CD1c-positive myeloid dendritic cell (primary cell): ENCODE results near the gene COL5A1.
"Not testable (repeated sequence)": the region's sequence is repeated elsewhere in the genome, so short reads cannot be mapped to it uniquely, and the experiment has no call there.

ENCODE experiments used
- DNase-seq: peaks from one replicate; pipeline ENCODE4 v3.0.0-alpha.2; 2016; ENCODE audit errors: extremely low spot score

The COL5A1 gene

DNA sequence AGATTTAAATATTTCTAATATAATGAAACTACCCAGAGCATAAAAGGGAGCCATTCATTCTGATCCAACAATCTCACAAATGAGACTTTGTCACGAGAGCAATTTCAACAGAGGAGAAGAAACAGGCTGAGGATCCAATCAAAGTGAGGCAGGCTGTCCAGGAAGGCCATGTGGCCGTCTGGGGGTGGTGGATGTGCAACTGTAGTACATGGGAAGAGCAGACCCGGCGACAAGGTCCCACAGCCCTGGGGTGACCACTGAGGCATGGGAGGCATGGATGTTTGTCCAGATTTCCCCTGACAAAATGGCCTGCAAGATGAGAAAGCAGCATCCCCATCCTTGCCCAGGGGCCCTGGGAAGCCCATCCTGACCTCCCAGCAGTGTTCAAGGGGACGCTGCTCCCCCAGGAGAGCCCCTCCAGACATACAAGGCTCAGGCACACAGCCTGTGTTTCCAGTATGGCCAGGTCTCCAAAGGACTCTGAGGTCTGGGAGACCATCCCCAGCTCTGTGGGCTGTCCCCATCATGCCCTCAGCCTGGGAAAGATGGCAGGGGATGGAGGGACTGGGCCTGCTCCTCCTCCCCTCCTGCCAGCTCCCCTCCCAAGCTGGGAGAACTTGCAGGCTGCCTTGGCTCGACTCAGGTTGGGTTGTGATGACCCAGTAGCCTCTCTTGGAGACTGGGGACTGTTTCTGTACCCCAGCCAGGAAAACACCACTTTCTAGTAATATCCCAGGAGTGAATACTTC, 211.5 kb downstream of the COL5A1 start:
- no peak for DNase-seq

DNA sequence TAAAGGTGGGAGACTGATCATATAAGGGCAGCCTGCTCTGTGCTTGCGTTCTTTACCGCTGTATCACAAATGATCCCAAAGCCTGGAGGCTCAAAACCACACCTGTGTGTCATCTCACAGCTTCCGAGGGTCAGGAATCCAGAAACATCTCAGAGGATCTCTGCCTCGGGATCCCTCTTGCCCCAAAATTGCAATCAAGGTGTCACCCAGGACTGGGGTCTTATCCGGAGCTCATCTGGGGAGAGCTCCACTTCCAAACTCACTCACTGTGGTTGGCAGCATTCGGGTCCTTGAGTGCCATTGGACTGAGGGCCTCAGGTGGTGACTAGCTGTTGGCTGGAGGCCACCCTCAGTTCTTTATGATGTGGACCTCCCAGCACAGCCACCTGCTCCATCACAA, 212.3 kb downstream of the COL5A1 start:
- no peak for DNase-seq

DNA sequence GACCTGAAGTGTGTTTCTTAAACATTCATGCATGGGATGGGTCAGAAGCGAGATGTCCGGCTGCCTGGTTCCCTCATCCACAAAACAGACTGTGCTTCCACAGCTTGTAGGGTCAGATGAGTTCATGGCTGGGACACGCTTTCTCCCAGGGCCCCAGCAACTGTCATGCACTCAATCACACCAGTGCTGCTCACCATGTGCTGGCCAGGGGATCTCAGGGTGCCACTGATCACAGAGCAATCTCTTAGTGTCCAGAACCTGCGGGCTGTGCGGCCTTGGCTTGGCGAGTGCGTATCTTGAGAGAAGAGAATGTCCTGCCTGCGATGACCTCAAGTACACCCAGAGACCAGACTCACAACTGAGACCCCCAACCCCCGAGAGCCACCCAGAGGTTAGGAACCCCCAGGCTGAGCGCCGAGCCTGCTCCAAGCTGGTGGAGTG, 213.0 kb downstream of the COL5A1 start:
- no peak for DNase-seq

DNA sequence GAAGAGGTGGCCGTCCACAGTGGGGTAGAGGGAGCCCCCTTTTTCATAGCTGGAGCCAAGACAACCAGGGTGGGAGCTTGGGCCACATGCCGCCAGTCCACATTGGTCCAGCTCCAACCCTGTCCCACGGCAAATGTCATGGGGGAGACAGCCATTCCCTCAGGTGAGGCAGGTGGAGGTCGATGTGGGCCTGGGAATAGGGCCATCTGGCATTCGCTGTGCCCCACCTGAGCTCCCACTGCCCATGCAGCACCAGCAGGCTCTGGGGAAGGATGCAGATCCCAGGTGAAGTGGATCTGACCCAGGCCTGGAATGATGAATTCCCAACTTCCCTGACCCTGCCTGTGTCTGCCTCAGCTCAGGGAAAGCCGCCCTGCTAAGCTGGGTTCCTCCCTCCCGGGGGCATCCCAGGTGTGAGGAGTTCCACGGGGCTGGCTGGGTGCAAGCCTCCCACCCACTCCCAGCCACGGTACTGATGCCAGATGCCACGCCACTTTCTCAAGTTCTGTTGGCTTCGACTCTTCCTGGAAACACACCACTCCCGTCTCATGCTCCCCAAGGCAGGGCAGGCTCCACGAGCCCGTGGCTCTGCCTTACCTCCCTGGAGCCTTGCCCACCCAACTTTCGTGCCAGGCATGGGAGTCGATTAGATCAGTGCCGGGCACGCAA, 213.8 kb downstream of the COL5A1 start:
- no peak for DNase-seq

DNA sequence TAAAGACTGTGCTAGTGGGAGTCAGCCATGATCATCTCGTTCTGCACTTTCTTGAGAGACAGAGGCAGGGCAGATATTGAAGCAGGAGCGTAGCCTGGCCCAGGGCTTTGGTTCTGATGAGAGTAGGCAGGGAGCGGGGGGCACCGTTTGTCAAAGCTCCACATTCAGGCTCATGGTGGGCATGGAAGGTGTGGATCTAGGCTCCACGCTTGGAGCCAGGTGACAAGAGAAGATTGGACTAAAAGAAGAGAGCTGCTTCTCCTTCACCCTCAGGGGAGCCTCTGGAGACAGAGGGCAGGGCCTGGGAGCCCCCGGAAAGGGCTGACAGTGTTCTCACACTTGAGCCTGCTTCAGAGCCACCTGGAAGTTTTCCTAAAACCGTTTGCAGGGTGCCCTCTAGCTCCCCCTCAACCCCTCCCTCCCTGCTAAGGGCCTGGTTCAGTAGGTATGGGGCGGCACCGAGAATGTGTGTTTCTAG, 214.3 kb downstream of the COL5A1 start:
- no peak for DNase-seq

DNA sequence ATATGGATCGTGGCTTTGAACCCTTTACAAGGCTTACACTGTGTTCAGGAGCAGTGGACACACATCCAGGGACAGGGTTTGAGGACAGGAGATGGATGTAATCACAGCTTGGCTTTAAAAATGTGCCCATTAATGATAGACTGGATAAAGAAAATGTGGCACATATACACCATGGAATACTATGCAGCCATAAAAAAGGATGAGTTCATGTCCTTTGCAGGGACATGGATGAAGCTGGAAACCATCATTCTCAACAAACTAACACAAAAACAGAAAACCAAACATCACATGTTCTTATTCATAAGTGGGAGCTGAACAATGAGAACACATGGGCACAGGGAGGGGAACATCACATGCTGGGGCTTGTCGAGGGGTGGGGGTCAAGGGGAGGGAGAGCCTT, 215.8 kb downstream of the COL5A1 start:
- not testable (repeated sequence) for DNase-seq

DNA sequence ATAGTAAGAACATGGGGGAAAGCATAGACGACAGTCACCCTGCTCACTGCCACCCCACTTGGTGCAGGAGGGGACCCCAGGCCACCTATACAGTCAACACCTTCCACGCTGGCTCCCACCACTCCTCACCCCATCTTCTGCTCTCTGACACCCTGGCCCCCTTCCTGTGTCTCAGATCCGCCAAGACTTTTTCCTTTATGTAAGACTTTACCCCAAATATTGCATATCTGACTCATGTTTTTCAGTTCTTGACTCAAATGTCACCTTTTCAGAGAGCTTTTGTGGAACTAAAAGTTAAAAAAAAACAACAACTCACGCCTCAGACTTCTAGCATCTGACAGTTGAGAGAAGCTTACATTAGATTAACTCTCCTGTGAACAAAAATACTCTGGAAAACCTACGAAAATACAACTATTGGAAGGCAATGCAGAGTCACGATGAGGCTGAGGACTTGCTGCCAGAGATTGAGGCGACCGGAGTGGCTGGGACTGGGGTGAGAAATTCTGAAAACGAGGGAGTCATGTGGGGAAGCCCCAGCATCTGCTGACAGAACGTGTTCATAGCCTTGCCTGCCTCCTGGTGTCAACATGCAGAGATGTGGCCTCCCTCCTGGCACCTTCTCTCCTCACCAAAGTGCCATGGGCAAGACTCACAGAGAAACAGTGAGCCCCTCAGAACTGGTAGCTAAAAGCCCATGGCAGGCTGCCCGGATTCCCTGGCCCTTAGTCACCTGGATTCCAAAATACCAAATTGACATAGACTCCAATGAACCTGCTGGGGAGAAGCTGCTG, 216.6 kb downstream of the COL5A1 start:
- DNase-seq, result peak; percentile 26

DNA sequence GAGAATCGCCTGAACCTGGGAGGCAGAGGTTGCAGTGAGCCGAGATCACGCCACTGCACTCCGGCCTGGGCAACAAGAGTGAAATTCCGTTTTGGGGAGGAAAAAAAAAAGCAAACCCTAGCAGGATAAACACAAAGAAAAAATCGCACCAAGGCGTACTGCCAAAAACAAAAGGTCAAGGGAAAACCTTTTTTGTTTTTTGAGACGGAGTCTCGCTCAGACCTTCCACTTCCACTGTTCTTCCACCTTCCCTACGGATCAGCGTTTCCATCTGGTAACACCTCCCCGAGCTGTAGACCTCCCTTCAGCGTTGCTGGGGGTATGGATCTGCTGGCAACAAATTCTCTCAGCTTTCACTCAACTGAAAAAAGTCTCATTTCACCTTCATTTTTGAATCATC, 218.9 kb downstream of the COL5A1 start:
- no peak for DNase-seq

DNA sequence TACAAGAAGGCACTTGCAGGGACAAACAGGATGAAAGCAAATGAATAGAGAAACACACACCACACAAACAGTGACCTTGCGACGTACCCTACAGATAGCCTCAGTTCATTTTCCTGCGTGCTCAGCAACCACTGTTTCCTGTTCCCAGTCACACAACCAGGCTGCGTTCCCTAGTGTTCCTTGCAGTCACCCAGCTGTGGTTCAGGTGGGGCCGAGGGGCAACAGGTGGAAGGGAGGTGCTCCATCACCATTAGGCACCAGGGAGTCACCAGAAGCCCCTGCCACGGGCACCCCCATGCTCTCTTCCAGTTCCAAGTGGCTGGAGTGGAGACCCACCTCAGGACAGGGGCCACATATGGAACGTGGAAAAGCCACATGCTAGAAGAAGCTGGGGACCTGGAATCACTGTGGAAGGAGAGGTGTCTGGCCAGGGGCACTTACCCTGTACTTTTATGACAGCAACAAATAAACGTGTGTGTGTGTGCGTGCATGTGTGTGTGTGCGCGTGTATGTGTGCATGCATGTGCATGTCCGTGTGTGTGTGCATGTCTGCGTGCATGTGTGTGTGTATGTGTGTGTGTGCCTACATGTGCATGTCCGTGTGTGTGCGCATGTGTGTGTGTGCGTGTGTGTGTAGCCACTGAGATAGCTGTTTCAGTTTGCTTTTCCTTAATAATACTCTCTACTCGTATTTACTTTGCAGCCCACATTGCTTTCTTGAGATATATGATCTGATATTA, 220.2 kb downstream of the COL5A1 start:
- no peak for DNase-seq

DNA sequence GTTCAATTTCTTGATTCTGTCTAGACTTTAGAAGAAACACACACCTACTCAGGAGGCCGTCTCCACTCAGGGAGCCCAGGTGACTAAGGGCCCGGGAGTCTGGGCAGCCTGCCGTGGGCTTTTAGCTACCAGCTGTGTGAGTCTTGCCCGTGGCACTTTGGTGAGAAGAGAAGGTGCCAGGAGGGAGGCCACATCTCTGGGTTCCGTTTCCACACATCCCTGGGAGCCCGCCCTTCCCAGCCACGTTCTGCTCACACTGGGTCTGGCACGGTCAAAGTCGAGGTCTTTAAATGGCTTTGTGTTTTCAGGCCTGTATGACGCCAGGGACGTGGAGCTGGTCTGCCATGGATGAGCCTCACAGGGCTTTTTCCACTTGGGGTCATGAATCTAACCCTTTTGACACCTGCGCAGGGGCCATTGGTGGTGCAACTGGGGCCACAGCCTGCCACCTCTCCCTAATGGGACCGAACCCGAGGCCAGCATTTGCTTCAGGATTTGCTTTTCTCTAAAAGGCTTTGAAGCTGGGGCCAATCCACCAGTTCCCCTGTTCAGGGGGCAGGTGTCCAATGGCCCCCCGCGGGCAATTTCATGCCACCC, 221.8 kb downstream of the COL5A1 start:
- no peak for DNase-seq

DNA sequence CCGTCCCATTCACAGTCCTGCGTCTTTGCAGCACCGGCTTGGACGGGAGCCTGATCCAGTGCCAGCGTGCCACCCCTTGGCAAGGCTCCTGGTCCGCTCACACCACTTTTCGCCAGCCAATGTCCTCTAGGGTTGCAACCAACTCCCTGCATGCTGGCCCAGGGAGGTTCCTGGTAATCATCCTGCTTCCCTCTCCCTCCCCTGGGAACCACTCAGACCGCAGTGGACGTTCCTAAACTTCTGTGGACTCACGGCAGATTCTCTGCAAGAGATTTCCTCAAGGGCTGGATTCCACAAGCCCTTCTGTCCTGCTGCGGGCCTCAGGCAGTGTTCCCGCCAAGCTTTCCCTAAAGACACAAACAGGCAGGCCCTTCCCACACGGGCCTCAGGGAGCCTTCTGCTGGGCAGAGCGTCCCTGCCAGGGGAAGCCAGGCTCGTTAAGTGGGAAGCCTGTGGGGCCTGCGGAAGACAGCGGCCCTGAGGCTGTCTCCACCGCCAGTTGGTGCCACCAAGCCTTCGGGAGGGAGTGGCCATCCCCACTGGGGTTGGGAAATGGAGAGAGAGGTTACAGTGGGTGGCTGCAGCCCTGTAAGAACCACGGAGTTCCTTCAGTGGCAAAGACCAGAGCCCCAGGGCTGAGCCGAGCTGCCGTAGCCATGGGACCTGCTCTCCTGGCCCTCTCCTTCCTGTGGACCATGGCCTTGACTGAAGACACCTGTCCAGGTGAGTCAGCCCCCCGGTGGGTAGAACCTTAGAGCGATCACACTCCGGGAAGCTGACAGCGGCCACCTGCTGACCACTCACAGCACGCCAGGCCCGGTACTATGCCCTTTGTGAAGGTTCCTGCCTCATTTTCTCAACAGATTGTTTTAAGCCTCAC, 222.6 kb downstream of the COL5A1 start:
- DNase-seq, result no peak

DNA sequence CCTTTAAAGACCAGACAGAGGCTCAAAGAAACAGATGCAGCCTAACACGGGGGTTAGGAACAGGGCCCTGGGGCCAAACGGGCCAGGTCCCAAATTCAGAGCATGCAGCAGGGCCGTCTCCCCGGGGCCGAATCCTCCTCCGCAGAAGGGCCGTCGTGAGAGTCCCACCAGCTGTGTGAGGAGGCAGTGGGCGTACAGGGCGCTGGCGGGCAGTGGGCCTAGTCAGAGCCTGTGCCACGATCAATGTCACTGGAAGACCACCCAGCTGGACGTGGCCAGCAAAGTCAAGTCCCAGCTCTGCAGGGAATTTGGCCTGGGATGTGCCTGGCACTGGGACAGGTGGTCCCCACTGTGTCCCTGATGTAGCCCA, 223.2 kb downstream of the COL5A1 start:
- no peak for DNase-seq

DNA sequence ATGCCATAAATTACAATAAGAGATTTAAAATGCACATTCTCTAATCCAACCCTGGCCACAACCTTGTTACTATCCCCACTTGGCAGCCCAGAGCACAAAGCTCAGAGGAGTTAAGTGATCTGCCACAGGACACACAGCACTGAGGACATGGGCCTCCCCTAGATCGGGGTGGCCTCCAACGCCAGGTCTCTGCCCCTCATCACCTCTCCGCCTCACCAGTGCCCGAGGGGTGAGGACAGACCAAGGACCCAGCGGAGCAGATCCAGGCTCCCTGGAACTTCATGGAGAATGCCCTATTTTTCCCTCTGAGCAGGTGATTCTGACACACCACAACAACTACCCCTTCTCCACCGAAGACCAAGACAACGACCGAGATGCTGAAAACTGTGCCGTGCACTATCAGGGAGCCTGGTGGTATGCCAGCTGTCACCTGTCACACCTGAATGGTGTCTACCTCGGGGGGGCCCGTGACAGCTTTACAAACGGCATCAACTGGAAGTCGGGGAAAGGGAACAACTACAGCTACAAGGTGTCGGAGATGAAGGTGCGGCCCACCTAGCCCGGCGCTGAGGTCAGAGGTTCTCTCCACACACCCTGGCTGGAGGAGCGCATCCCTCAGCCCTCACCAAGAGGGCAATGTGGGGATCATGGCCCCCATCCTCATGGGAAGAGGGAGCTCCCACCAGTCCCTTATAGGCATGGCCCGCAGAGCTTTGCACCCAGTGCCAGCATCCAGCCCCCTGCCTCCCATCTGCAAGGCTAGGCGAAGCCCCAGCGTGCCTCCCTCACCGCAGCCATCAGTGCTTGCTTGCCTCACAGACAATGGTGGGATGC, 226.5 kb downstream of the COL5A1 start:
- no peak for DNase-seq

DNA sequence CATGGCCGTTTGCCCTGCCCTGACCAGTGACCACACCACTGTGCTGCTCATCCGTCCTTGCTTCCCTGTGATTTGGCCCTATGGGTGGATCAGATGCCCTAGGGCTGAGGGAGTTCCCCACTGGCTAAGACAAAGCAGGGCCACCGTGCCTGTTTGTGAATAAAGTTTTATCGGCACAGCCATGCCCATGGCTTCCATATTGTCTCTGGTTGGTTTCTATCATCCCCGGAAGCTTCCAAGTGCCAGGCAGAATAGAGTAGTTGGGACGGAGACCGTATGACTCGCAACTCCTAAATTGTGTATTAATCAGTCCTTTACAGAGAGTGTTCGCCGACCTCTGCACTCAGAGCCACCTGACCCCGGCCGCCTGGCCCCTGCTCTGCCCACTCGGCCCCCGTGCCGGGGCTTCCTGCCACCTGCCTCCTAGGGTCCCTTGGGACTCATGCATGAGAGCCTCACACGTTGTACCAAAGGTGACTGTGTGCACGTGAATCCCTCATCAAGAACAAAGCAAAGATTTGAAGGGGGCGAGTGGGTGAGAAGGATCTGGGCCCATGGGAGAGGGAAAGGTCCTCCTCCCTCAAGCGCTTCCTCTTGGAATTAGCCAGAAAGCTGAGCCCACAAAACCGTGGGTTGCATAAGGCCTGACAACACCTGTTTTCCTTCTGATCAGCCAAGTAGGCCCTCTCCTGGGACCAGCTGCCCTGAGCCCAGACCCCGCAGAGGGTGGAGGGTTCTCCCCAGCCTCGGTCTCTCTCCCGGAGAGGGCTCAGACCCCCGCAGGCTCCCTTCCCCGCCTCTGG, 227.3 kb downstream of the COL5A1 start:
- no peak for DNase-seq

DNA sequence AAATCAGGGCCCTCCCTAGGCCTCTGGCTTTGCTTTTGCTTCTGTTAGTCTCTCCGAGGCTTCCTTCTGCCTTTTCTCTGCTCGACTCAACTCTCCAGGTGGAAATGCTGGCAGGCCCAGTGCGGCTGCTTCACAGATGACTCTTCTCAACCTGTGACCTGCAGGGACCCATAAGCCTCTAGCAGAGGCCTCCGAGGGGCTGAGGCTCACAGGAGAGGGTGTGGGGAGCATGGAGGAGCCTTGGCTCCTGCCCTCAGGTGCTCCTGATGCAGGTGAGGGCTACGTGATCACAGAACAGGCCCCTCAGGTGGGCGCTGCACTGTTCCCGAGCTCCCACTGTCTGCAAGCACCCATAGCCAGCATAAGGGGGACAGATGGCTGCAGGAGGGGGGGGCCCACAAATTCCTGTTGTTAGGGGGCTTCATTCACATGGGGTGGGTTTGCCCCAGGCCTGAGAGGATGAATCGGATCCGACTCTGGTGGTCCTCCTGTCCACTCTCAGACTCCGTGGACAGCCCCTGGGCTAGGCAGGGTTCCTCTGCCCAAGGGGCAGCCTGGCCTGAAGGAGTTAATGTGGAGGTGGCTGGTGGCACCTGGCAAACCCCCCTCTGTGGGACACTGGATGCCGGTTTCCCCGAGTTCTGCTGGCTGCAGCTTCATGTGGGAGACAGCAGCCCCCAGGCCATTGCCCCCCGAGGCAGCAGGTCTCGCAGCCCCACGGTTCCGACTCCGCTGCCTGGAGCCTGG, 228.1 kb downstream of the COL5A1 start:
- no peak for DNase-seq

DNA sequence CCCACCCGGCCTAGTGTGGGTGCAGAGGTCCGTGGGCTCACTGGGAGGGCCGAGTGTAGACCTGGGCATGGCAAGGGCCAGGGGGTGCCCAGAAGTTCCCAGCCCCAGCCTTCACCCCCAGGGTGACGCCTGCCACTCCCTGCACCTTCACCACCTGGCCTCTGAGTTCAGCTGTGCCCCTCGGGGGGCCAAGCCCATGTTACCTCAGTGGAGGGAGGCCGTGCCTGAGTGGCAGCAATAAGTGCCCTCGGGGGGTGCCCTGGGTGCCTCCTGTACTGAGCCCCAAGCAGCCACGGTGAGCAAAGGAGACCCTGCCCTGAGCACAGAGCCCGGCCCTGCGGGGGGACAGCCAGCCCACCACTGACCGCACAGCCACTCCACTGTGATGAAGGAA, 228.7 kb downstream of the COL5A1 start:
- no peak for DNase-seq

DNA sequence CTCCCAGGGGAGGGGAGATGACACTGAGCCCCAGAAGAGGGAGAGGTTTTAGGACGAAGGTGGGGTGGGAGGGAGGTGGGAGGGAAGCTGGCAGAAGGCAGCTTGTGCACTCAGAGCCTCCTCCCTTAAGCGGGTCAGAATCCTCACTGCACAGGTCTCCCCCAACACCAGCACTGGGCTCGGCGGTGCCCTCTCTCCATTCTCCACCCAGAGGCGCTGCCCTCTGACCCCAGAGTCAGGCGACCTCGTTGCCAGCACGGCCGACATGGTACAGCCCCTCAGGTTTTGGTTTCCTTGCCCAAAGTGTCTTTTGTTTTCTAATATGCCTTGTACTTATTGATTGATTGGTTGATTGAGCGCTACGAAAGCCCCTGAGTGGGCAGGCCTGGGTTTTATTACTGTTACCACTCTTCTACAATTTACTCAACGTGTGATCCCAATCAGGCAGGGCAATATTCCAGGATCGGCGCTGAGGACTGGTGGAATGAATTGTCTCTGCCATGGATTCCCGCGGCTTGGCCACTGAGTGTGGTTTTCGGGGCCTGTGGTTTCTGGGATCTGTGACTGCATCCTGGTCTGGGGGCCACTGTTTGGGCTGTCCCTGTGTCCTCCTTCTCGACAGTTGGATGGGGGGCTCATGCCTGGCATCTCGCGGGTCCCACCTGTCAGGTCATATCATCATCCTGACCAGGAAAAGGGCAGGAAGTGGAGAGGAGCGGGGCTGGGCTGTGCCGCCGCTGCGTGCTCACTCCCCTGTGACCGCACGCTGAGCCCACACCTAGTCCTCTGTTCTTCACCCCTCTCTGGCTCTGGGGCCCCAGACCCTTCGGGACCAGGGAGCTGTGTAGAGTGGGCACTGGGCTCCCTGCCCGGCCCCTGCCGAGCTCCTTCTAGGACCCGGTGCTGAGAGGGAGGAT, 229.4 kb downstream of the COL5A1 start:
- DNase-seq, result no peak
